Colon (tissue), 2 donors: Measurements from ENCODE around the gene EXOC3.

ENCODE experiments used
- FAIRE-seq: peaks from 2 replicates; lab custom pipeline; 2012; peaks lifted over from hg19 to GRCh38; lab: Jason Lieb, UNC
- donor health status: control.
- donor health status: control.

EXOC3 gene

DNA sequence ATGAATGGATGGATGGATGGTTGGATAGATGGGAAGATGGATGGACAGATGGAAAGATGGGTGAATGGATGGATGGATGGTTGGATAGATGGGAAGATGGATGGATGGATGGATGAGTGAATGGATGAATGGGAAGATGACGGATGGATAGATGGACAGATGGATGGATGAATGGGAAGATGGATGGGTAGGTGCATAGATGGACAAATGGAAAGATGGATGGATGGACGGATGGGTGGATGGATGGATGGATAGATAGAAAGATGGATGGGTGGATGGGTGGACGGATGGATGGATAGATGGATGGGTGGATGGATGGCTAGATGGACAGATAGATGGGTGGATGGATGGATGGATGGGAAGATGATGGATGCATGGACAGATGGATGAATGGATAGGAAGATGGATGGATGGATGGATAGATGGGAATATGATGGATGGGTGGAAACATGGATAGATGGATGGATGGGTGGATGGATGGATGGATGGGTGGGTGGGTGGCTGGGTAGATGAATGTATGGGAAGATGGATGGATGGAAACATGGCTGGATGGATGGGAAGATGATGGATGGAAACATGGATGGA is 16.5 kb upstream of the EXOC3 start:
- no peak for FAIRE-seq

GRCh38 chr5:427415-428087 is 15.4 kb upstream of the EXOC3 start:
- no peak for FAIRE-seq

DNA sequence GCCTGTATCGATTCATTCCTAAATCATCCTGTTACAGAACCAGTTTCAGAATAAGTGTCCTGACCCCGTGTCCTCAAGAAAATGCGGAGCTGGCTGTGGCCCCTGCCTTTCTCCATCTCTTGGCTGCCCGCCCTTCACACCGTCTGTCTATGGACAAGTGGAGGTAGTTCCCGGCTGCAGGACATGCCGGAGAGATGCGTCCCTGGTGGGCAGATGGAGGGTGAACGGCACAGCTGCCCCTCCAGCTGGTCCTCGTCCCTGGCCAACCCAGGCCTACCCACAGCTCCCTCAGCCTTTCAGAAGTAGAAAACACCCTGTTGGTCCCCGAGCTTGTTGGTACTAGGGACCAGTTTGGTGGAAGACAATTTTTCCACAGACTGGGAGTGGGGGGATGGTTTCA is 14.8 kb upstream of the EXOC3 start:
- no peak for FAIRE-seq

- FAIRE-seq: no peak
These were observed 14.1 kb upstream of the EXOC3 start for GRCh38 chr5:428754-429452.

DNA sequence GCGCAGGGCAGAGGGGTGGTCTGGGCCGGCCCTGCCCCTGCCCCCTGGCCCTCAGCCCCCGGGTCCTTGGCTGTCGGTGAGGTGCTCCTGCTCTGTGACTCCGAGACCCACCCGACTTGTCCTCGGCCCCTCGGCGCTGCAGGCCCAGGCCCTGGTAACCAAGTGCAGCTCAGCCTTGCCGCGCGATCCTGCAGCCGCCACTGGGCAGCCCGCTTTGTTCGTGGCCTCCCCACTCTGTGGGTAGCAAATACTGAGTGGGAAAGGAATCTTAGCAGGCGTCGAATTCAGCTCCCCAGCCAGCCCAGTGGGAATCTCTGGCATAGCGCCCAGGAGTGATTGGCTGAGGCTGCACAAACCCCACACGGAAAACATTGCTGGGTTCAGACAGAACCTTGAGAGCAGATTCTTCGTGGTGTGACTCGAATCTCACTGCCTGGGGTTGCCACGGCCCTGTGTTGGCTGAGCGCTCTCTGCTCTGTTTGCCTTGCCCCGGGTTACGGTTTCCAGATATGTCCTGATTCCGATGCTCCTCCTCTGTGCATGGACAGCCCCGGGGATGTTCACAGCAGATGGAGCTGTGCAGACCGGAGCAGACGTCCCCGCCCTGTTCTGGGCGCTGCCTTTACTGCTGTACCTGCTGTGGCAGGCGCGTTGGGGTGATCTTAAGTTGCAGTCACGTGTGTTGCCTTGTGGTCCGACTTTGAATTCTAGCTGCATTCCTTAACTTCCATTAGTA is 13.4 kb upstream of the EXOC3 start:
- no peak for FAIRE-seq

- no peak for FAIRE-seq
These were observed 12.6 kb upstream of the EXOC3 start for GRCh38 chr5:430214-430925.

- no peak for FAIRE-seq
These were observed 11.8 kb upstream of the EXOC3 start for GRCh38 chr5:431001-431710.

DNA sequence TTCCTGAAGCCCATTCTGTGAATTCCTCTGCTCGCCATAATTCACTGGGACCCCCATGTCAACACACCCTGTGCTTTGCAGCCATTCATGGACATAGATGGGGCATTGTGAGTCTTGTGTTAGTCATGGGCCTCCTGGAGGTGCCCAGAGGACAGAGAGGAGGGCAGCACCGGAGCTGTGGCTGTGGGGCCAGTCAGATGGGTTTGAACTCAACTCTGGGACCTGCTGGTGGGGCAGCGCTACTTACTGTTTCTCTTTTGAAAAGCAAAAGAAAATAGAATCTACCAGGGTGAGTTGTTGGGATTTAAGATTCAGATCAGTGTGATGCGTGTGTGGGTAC is 11.3 kb upstream of the EXOC3 start:
- no peak for FAIRE-seq

- no peak for FAIRE-seq
These were observed 10.6 kb upstream of the EXOC3 start for GRCh38 chr5:432201-432927.

GRCh38 chr5:432928-433791 is 9.8 kb upstream of the EXOC3 start:
- no peak for FAIRE-seq

DNA sequence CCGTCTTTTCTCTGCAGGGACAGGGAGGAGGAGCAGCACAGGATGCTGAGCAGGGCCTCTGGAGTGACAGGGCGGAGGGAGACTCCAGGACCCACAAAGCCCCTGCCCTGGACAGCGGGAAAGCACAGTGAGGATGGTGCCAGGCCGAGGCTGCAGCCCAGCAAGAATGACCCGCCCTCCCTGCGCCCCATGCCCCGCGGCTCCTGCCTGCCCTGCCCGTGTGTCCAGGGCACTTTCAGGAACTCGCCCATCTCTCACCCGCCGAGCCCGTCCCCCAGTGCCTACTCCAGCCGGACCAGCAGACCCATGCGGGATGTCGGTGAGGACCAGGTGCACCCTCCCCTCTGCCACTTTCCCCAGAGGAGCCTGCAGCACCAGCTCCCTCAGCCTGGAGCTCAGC is 9.1 kb upstream of the EXOC3 start:
- FAIRE-seq: no peak

GRCh38 chr5:434443-435146 is 8.4 kb upstream of the EXOC3 start:
- no peak for FAIRE-seq

DNA sequence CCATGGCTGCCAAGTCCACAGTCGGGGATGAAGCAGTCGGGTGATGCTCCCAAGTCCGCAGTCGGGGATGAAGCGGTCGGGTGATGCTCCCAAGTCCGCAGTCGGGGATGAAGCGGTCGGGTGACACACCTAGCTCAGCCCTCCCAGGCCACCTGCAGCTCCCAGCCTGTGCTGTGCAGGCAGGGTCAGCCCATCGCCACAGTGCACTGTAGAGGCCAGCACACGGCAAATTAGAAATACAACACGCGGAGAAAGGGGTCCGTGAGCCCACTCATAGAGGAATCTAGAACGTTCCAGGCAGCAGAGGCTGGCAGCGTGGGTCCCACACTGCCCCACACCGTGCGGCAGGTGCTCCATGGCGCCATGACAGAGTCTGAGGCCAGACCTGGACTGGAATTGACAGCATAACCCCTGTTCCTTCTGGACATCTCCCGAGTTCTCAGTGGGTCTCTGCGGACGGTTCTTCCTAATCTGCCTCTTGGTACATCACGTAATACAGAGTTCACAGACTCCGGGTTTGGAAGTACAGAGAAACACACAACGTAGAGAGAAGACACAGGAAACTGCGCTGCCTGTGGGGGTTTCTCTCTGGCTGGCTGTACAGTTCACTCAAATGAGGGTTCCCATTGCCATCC is 7.7 kb upstream of the EXOC3 start:
- no peak for FAIRE-seq

DNA sequence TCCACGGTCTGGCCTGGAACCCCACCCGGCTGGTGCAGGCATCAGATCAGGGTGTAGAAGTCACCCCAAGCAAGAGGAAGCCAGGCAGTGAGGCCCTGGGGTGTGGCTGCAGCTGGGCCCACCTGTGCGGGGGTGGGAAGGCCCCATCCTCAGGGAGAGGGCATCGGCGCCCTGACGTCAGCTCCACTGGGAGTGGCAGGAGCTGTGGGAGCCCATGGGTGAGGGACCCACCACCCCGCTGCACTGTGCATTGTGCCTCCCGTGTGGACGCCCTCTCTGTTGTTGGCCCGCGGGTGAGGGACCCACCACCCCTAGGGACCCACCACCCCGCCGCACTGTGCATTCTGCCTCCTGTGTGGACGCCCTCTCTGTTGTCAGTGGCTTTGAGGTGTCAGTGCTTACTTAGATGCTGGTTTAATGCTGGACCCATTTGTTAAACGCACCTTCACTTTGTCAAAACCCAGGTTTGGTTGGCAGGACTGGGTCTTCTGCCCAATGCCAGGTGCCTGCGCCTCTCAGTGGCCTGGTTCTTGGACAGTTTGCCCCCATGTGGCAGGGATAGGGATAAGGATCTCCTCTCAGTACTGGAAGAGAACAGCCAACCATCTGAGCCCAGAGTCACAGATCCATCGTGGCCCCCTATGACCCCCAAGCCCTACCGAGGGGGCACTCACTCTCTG is 6.9 kb upstream of the EXOC3 start:
- no peak for FAIRE-seq

DNA sequence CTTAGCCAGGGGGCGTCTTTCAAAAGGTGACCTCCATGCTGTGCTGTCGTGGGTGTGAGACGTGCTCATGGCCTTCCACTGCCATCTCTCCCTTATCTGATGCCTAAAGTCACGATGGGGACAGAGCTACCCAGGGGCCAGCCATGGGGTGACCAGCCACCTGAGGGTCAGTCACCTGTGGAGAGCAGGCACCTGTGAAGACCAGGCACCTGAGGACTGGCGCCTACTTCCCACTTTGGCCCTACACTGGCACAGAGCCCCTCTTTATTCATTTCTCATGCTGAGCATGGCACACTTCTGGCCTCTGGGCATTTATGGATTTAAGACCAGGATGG is 6.4 kb upstream of the EXOC3 start:
- FAIRE-seq: no peak

DNA sequence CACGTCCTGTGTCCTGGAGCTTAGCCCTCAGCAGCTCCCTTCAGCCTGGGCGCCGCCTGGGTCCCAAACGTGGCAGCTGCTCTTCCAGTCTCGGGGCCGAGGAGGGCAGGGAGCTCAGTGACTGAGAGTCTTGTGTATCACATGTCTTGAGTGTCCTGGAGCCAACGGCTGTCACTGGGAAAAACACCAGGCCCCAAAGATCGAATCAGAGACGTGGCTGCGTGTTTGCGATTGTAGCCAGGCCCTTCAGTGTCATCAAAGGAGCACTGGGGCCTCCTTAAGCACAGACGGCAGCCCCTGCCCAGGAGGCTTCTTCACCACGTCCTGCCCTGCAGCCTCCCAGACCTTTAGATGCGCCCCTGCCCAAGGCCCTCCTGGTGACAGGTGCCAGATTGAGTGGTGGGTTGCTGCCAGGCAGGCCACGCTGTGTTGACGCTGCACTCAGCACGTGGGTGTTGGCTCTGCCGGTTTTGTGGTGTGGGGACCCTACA is 5.7 kb upstream of the EXOC3 start:
- FAIRE-seq: no peak

DNA sequence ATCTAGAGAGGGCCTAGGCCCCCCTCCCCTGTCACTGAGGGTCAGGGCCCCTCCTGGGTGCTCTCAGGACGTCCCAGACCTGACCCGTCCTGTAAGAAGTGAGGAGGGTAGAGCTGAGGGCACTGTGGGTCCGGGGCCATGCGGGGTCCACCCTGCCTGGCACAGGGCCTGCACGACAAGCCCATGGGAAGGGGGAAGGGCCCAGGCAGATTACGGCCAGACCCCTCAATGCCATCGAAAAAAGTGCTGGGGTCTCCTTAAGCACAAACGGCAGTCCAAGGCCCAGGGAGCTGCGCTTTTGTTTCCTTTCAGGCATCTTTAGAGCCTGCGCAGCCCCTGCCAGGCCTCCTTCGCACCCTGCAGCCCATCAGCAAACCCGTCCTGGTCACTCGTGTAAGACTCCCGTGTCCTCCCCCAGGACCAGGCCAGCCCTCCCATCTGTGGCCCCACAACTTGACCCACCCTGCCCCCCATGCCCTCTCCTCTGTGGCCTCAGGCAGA is 4.4 kb upstream of the EXOC3 start:
- no peak for FAIRE-seq

GRCh38 chr5:439181-439580 is 3.8 kb upstream of the EXOC3 start:
- FAIRE-seq: no peak
